ENCODE measurements around the gene ACTR6.

GRCh38 chr12:100248886-100249285 lies 48.3 kb downstream of the ACTR6 start:
- TF ChIP-seq, protein P1, sequence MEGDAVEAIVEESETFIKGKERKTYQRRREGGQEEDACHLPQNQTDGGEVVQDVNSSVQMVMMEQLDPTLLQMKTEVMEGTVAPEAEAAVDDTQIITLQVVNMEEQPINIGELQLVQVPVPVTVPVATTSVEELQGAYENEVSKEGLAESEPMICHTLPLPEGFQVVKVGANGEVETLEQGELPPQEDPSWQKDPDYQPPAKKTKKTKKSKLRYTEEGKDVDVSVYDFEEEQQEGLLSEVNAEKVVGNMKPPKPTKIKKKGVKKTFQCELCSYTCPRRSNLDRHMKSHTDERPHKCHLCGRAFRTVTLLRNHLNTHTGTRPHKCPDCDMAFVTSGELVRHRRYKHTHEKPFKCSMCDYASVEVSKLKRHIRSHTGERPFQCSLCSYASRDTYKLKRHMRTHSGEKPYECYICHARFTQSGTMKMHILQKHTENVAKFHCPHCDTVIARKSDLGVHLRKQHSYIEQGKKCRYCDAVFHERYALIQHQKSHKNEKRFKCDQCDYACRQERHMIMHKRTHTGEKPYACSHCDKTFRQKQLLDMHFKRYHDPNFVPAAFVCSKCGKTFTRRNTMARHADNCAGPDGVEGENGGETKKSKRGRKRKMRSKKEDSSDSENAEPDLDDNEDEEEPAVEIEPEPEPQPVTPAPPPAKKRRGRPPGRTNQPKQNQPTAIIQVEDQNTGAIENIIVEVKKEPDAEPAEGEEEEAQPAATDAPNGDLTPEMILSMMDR (IDR thresholded peaks at IDR 0.05), result no peak
- TF ChIP-seq POLR2A (IDR thresholded peaks at IDR 0.05), result no peak

All from testis (tissue), 2 donors.